ENCODE measurements around the gene CPEB1.

DNA sequence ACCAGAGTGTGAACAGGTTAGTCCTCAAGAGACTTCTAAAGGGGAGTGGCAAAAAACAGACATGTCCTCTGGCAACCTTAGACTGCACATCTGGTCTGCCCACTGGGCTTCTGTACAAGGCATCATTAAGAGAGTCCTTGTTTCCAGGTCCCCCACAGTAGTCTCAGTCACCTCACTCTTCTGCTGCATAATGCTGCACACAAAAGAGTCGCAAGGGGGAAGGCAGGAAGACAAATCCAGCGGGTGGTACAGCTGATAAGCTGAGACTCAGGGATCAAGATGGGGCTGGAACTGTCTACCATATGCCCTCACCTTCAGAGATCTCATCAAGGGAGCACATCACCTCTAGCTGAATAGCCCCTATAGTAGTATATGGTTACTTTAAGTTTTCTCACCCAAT, 79.5 kb downstream of the CPEB1 start:
- TF ChIP-seq POLR2A (IDR thresholded peaks at IDR 0.05) = no peak
- TF ChIP-seq, protein P1, sequence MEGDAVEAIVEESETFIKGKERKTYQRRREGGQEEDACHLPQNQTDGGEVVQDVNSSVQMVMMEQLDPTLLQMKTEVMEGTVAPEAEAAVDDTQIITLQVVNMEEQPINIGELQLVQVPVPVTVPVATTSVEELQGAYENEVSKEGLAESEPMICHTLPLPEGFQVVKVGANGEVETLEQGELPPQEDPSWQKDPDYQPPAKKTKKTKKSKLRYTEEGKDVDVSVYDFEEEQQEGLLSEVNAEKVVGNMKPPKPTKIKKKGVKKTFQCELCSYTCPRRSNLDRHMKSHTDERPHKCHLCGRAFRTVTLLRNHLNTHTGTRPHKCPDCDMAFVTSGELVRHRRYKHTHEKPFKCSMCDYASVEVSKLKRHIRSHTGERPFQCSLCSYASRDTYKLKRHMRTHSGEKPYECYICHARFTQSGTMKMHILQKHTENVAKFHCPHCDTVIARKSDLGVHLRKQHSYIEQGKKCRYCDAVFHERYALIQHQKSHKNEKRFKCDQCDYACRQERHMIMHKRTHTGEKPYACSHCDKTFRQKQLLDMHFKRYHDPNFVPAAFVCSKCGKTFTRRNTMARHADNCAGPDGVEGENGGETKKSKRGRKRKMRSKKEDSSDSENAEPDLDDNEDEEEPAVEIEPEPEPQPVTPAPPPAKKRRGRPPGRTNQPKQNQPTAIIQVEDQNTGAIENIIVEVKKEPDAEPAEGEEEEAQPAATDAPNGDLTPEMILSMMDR (IDR thresholded peaks at IDR 0.05) = no peak

All from Peyer's patch (tissue), 4 donors.